HepG2 (cell line): ENCODE data around the gene KRCC1. TPM values are rescaled to one million over a fixed set of nuclear protein-coding genes. Genes with fewer than 3 reads are reported as not detected.

Experiments used
- ATAD3A ChIP-seq: sonication (generic); formaldehyde crosslinking; IDR thresholded peaks from 2 replicates; pipeline ENCODE4 v1.4.0; 2020; ENCODE audit warnings: missing genetic modification reagents
- EEA1 ChIP-seq: sonication (generic); formaldehyde crosslinking; IDR thresholded peaks from 2 replicates; pipeline ENCODE4 v1.5.1; 2020; ENCODE audit warnings: mild to moderate bottlenecking, missing genetic modification reagents, borderline replicate concordance
- KDM2A ChIP-seq: sonication (generic); formaldehyde crosslinking; IDR thresholded peaks from 2 replicates; pipeline ENCODE4 v1.4.0; 2020; ENCODE audit warnings: low read depth, missing genetic modification reagents, borderline replicate concordance
- MLLT10 ChIP-seq: sonication (generic); formaldehyde crosslinking; IDR thresholded peaks from 2 replicates; pipeline ENCODE4 v1.4.0; 2020; ENCODE audit warnings: missing genetic modification reagents
- MZF1 ChIP-seq: sonication (generic); formaldehyde crosslinking; IDR thresholded peaks from 2 replicates; pipeline ENCODE4 v1.8.1; 2023; ENCODE audit warnings: mild to moderate bottlenecking, missing genetic modification reagents, borderline replicate concordance
- XRCC5 ChIP-seq: fragments of 200-400 bp; formaldehyde crosslinking; optimal IDR thresholded peaks from 2 replicates; pipeline ENCODE3; 2017; ENCODE audit warnings: mild to moderate bottlenecking, low read length
- ZFP91 ChIP-seq: sonication (generic); formaldehyde crosslinking; IDR thresholded peaks from 2 replicates; pipeline ENCODE4 v1.9.0; 2022; ENCODE audit warnings: missing genetic modification reagents, mild to moderate bottlenecking, borderline replicate concordance
- ZHX2 ChIP-seq, 2 experiments: sonication (generic) in 1 of 2; formaldehyde crosslinking in 1 of 2; IDR thresholded peaks; 2 replicates each; pipeline versions ENCODE4 v1.6.1 to v1.9.0; 2014 to 2022; ENCODE audit warnings: antibody characterized with exemption in 1 of 2, borderline replicate concordance in 1 of 2, inconsistent platforms in 1 of 2, low read depth in 1 of 2, missing genetic modification reagents in 1 of 2
- ZNF225 ChIP-seq: sonication (generic); formaldehyde crosslinking; IDR thresholded peaks from 2 replicates; pipeline ENCODE4 v1.4.0; 2020; ENCODE audit warnings: mild to moderate bottlenecking, missing genetic modification reagents
- ZNF616 ChIP-seq: sonication (generic); formaldehyde crosslinking; IDR thresholded peaks from 2 replicates; pipeline ENCODE4 v1.5.0; 2020; ENCODE audit warnings: low read depth, mild to moderate bottlenecking, missing genetic modification reagents
- ZNF777 ChIP-seq: sonication (generic); formaldehyde crosslinking; IDR thresholded peaks from 2 replicates; pipeline ENCODE4 v1.4.0; 2020; ENCODE audit warnings: missing genetic modification reagents
- polyA plus RNA-seq, 8 experiments: library from polyadenylated mRNA; depleted of rRNA in 3 of 8; stranded (reverse) in 7 of 8; unstranded in 1 of 8; fragments of >200 nt; fragmentation: Illumina TruSeq in 4 of 8; extraction: Trizol in 4 of 8; gene quantifications; 2 replicates each; pipeline versions ENCODE4 v1.2.1 to v1.2.3, GENCODE V29; 2011 to 2016; ENCODE audit warnings: low read depth in 4 of 8, missing spikeins in 1 of 8, mixed read lengths in 1 of 8; ENCODE audit not compliant: insufficient read depth in 1 of 8
- total RNA-seq, 5 experiments: library from RNA; depleted of rRNA; stranded (reverse); fragments of >200 nt; fragmentation: Illumina TruSeq; extraction: Trizol; gene quantifications; 2 replicates each; pipeline ENCODE4 v1.2.3, GENCODE V29; 2016; ENCODE audit warnings: low read depth in 1 of 5
- TF ChIP-seq, protein P1 (sequence below): sonication (generic); formaldehyde crosslinking; IDR thresholded peaks from 2 replicates; pipeline ENCODE4 v1.8.0; 2022; ENCODE audit warnings: missing genetic modification reagents, mild to moderate bottlenecking, inconsistent platforms, borderline replicate concordance
- TF ChIP-seq, protein P2 (sequence below): sonication (generic); formaldehyde crosslinking; IDR thresholded peaks from 2 replicates; pipeline ENCODE4 v1.5.0; 2020; ENCODE audit warnings: mild to moderate bottlenecking, missing genetic modification reagents, borderline replicate concordance

Gene KRCC1
- total and polyA plus RNA-seq, 2 of the 13 experiments (the other 11 are each of a cell fraction or from before 2014, with no cell fraction given), result 6.5 to 7.7 TPM

GRCh38 chr2:88016960-88017779, 38.4 kb downstream of the KRCC1 start (continued):
- TF ChIP-seq ZHX2 (IDR thresholded peaks at IDR 0.05; ENCODE audit: low read depth) (0 out of 2 replicates have a peak, but pooled peaks have one; percentile 51), ZHX2 (CRISPR knock-in tag; IDR thresholded peaks at IDR 0.05; ENCODE audit: borderline replicate concordance) (no peak), MZF1 (CRISPR knock-in tag) (no peak), XRCC5 (peak; percentile 5), EEA1 (peak; percentile 21; the same call in 1 of the 2 replicates), ATAD3A (CRISPR knock-in tag) (0 out of 2 replicates have a peak, but pooled peaks have one; percentile 34), ZNF616 (0 out of 2 replicates have a peak, but pooled peaks have one; percentile 7), KDM2A (CRISPR knock-in tag) (peak; percentile 69), MLLT10 (CRISPR knock-in tag) (no peak), ZNF777 (CRISPR knock-in tag) (peak; percentile 60; the same call in 1 of the 2 replicates), ZFP91 (CRISPR knock-in tag) (peak; percentile 81; the same call in 1 of the 2 replicates), ZNF225 (CRISPR knock-in tag) (peak; percentile 58; the same call in 1 of the 2 replicates)
- TF ChIP-seq, protein P1, sequence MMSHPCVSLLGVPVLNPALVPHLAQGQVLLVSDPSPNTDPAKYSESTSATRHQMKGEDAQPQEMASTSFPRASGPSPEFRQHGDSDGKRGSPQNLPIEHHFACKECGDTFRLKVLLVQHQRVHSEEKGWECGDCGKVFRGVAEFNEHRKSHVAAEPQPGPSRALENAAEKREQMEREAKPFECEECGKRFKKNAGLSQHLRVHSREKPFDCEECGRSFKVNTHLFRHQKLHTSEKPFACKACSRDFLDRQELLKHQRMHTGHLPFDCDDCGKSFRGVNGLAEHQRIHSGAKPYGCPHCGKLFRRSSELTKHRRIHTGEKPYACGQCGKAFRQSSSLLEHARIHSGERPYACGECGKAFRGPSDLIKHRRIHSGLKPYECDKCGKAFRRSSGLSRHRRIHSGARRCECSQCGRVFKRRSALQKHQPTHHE (CRISPR knock-in tag), result 0 out of 2 replicates have a peak, but pooled peaks have one; percentile 54
- TF ChIP-seq, protein P2, sequence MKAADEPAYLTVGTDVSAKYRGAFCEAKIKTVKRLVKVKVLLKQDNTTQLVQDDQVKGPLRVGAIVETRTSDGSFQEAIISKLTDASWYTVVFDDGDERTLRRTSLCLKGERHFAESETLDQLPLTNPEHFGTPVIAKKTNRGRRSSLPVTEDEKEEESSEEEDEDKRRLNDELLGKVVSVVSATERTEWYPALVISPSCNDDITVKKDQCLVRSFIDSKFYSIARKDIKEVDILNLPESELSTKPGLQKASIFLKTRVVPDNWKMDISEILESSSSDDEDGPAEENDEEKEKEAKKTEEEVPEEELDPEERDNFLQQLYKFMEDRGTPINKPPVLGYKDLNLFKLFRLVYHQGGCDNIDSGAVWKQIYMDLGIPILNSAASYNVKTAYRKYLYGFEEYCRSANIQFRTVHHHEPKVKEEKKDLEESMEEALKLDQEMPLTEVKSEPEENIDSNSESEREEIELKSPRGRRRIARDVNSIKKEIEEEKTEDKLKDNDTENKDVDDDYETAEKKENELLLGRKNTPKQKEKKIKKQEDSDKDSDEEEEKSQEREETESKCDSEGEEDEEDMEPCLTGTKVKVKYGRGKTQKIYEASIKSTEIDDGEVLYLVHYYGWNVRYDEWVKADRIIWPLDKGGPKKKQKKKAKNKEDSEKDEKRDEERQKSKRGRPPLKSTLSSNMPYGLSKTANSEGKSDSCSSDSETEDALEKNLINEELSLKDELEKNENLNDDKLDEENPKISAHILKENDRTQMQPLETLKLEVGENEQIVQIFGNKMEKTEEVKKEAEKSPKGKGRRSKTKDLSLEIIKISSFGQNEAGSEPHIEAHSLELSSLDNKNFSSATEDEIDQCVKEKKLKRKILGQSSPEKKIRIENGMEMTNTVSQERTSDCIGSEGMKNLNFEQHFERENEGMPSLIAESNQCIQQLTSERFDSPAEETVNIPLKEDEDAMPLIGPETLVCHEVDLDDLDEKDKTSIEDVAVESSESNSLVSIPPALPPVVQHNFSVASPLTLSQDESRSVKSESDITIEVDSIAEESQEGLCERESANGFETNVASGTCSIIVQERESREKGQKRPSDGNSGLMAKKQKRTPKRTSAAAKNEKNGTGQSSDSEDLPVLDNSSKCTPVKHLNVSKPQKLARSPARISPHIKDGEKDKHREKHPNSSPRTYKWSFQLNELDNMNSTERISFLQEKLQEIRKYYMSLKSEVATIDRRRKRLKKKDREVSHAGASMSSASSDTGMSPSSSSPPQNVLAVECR (CRISPR knock-in tag), result peak; percentile 78
